Measurements from ENCODE around the gene FHOD3.

GRCh38 chr18:36567800-36568199 is 270.3 kb downstream of the FHOD3 start:
- TF ChIP-seq ZNF212 (CRISPR knock-in tag; IDR thresholded peaks at IDR 0.05) = no peak
- no peak for TF ChIP-seq SIX5 (IDR thresholded peaks at IDR 0.05; ENCODE audit: borderline replicate concordance in 1 of 2, insufficient read depth in 1 of 2, low read depth in 1 of 2, low read length in 2 of 2)
- TF ChIP-seq CREB3 (tag; conservative IDR thresholded peaks at IDR 0.05; ENCODE audit: low read depth) = no peak
- TF ChIP-seq, protein P1, sequence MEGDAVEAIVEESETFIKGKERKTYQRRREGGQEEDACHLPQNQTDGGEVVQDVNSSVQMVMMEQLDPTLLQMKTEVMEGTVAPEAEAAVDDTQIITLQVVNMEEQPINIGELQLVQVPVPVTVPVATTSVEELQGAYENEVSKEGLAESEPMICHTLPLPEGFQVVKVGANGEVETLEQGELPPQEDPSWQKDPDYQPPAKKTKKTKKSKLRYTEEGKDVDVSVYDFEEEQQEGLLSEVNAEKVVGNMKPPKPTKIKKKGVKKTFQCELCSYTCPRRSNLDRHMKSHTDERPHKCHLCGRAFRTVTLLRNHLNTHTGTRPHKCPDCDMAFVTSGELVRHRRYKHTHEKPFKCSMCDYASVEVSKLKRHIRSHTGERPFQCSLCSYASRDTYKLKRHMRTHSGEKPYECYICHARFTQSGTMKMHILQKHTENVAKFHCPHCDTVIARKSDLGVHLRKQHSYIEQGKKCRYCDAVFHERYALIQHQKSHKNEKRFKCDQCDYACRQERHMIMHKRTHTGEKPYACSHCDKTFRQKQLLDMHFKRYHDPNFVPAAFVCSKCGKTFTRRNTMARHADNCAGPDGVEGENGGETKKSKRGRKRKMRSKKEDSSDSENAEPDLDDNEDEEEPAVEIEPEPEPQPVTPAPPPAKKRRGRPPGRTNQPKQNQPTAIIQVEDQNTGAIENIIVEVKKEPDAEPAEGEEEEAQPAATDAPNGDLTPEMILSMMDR (IDR thresholded peaks at IDR 0.05 in 2 of 3, conservative IDR thresholded peaks at IDR 0.05 in 1 of 3; ENCODE audit: insufficient read depth in 2 of 3, low read depth in 1 of 3, low read length in 3 of 3) = no peak
- no peak for TF ChIP-seq STAG1 (CRISPR knock-in tag; IDR thresholded peaks at IDR 0.05; ENCODE audit: borderline replicate concordance)
- no peak for TF ChIP-seq NCOA2 (IDR thresholded peaks at IDR 0.05; ENCODE audit: partially characterized antibody in 2 of 2)
- TF ChIP-seq MAFK (IDR thresholded peaks at IDR 0.05; ENCODE audit: low read length) = no peak
- no peak for TF ChIP-seq CBFB (CRISPR knock-in tag; IDR thresholded peaks at IDR 0.05)
- TF ChIP-seq E4F1 (CRISPR knock-in tag; IDR thresholded peaks at IDR 0.05; ENCODE audit: borderline replicate concordance) = no peak
- TF ChIP-seq SP1 (CRISPR knock-in tag; IDR thresholded peaks at IDR 0.05) = no peak
- TF ChIP-seq NCOR1 (IDR thresholded peaks at IDR 0.05) = no peak

Data from K562 (cell line).